Activated naive CD4-positive, alpha-beta T cell treated with anti-CD3 and anti-CD28 coated beads, Interleukin-2, amount 50 U/mL, for 16 hours (primary cell): ENCODE measurements around the gene VPS72.

Experiments
- DNase-seq: peaks from one replicate; pipeline ENCODE4 v3.0.0-alpha.2; 2020

The VPS72 gene

GRCh38 chr1:151143986-151144385 is 46.0 kb downstream of the VPS72 start:
- no peak for DNase-seq

GRCh38 chr1:151143057-151143435 is 47.0 kb downstream of the VPS72 start:
- DNase-seq: no peak

GRCh38 chr1:151142411-151143056 is 47.5 kb downstream of the VPS72 start:
- DNase-seq: no peak

- no peak for DNase-seq
Measured at GRCh38 chr1:151137789-151138188, 52.2 kb downstream of the VPS72 start.

- DNase-seq: no peak
Measured at GRCh38 chr1:151135433-151136385, 54.3 kb downstream of the VPS72 start.

GRCh38 chr1:151134991-151135390 is 55.0 kb downstream of the VPS72 start:
- DNase-seq: no peak

- no peak for DNase-seq
Measured at GRCh38 chr1:151134396-151134795, 55.6 kb downstream of the VPS72 start.

- DNase-seq: no peak
Measured at GRCh38 chr1:151133018-151133806, 56.8 kb downstream of the VPS72 start.

- DNase-seq: no peak
Measured at GRCh38 chr1:151132335-151133017, 57.5 kb downstream of the VPS72 start.

GRCh38 chr1:151131701-151132334 is 58.2 kb downstream of the VPS72 start:
- DNase-seq: no peak

- peak; percentile 92 for DNase-seq
Measured at GRCh38 chr1:151130987-151131586, 58.9 kb downstream of the VPS72 start.

GRCh38 chr1:151128800-151129199 is 61.2 kb downstream of the VPS72 start:
- DNase-seq: no peak
